A673 (cell line): ENCODE measurements around the gene PMIS2. TPM values are rescaled to one million over a fixed set of nuclear protein-coding genes. Genes with fewer than 3 reads are reported as not detected.
A peak's percentile ranks its signal among the peaks of the same experiment; 100 is the strongest.

Experiments
- BruUV-seq: library from RNA; stranded (reverse); fragments of 400-500 nt; replicated peaks from 2 replicates; lab custom pipeline; 2021; lab: Mats Ljungman, UMichigan
- CTCF ChIA-PET: fragments of 300-600 bp; sonication (Branson Sonifier 250); formaldehyde crosslinking; loops from one replicate; lab custom pipeline; 2022; ENCODE audit warnings: antibody characterized with exemption; lab: Charles Lee
- POLR2A ChIA-PET: fragments of 300-600 bp; sonication (Branson Sonifier 250); formaldehyde crosslinking; loops from one replicate; lab custom pipeline; 2022; ENCODE audit warnings: antibody characterized with exemption; ENCODE audit not compliant: low non-redundant PET; lab: Charles Lee
- DNase-seq: peaks from one replicate; pipeline ENCODE4 v3.0.0-alpha.2; 2015; ENCODE audit warnings: low spot score
- H3K27ac ChIP-seq: fragments of 200-600 bp; sonication (generic); 2 replicates; pipeline ENCODE4 v1.5.1; 2016; ENCODE audit warnings: mixed run types, low read depth, mild to moderate bottlenecking, mixed read lengths, antibody characterized with exemption, low read length; ENCODE audit not compliant: poor library complexity, severe bottlenecking
- H3K27me3 ChIP-seq: fragments of 200-600 bp; sonication (generic); replicated peaks from 2 replicates; pipeline ENCODE4 v1.6.1; 2017; ENCODE audit warnings: mixed run types, low read depth, mild to moderate bottlenecking, mixed read lengths, antibody characterized with exemption, low read length; ENCODE audit not compliant: insufficient read depth, poor library complexity
- H3K36me3 ChIP-seq: fragments of 200-600 bp; sonication (generic); 2 replicates; pipeline ENCODE4 v1.6.1; 2016; ENCODE audit warnings: mixed run types, mild to moderate bottlenecking, mixed read lengths, antibody characterized with exemption, low read length; ENCODE audit not compliant: insufficient read depth, poor library complexity, severe bottlenecking
- H3K4me1 ChIP-seq: fragments of 200-600 bp; sonication (generic); 2 replicates; pipeline ENCODE4 v1.6.1; 2017; ENCODE audit warnings: mixed run types, mild to moderate bottlenecking, mixed read lengths, antibody characterized with exemption, low read length; ENCODE audit not compliant: insufficient read depth, poor library complexity, severe bottlenecking
- H3K4me3 ChIP-seq: fragments of 200-600 bp; sonication (generic); 2 replicates; pipeline ENCODE4 v1.5.1; 2016; ENCODE audit warnings: low read depth, mixed run types, mild to moderate bottlenecking, mixed read lengths, low read length; ENCODE audit not compliant: poor library complexity, severe bottlenecking
- H3K9me3 ChIP-seq: fragments of 200-600 bp; sonication (generic); 2 replicates; pipeline ENCODE4 v1.6.1; 2016; ENCODE audit warnings: mixed run types, low read depth, mild to moderate bottlenecking, mixed read lengths, antibody characterized with exemption, low read length; ENCODE audit not compliant: poor library complexity, severe bottlenecking
- EZH2 ChIP-seq: fragments of 200-600 bp; sonication (generic); IDR thresholded peaks from 2 replicates; pipeline ENCODE4 v1.6.1; 2017; ENCODE audit warnings: borderline replicate concordance, low read depth, mild to moderate bottlenecking, mixed read lengths, antibody characterized with exemption, low read length; ENCODE audit not compliant: poor library complexity, severe bottlenecking
- intact Hi-C: fragments of 100-400 bp; cut with micrococcal nuclease; formaldehyde crosslinking; loops from one replicate; pipeline ENCODE4 v1.10.0; 2022; ENCODE audit not compliant: unreplicated experiment
- total RNA-seq: library from RNA; stranded (reverse); gene quantifications from 2 replicates; pipeline ENCODE4 v1.2.3, GENCODE V29; 2021
- TF ChIP-seq, protein P1 (sequence below): fragments of 300-800, 200-600 bp; sonication (generic); conservative IDR thresholded peaks from 2 replicates; pipeline ENCODE4 v1.5.1; 2017; ENCODE audit warnings: low read depth, mild to moderate bottlenecking, antibody characterized with exemption, low read length, moderate library complexity, mixed read lengths

Gene PMIS2
- total RNA-seq, 1 experiment from 2014 or later = not detected

DNA sequence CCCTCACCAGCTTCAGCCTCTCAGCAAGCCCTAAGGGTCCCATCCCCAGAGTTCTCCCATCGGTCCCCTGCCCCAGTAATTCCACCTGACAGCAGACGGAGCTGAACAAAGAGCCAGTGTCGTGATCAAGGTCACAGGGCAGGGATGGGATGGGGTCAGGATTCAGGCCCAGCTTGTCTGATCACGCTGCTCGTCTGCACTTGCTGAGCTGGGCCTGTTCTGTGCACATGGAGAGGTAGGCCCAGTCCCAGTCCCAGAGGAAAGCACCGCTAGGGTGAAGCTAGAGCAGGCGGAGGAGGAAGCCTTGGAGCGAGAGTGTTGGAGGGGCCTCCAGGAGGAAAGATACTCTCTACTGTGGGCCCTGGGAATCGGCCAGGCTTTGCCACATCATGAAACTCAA lies 35.7 kb downstream of the PMIS2 start:
- Histone ChIP-seq H3K36me3 (no peaks in the 10 kb centered on the region), H3K4me3 (no peak overlapping the region), H3K9me3 (no peaks in the 10 kb centered on the region), H3K27ac (no peak overlapping the region), H3K4me1 (no peaks in the 10 kb centered on the region), H3K27me3 (no peaks in the 10 kb centered on the region)
- TF ChIP-seq EZH2 = no peak
- TF ChIP-seq, protein P1, sequence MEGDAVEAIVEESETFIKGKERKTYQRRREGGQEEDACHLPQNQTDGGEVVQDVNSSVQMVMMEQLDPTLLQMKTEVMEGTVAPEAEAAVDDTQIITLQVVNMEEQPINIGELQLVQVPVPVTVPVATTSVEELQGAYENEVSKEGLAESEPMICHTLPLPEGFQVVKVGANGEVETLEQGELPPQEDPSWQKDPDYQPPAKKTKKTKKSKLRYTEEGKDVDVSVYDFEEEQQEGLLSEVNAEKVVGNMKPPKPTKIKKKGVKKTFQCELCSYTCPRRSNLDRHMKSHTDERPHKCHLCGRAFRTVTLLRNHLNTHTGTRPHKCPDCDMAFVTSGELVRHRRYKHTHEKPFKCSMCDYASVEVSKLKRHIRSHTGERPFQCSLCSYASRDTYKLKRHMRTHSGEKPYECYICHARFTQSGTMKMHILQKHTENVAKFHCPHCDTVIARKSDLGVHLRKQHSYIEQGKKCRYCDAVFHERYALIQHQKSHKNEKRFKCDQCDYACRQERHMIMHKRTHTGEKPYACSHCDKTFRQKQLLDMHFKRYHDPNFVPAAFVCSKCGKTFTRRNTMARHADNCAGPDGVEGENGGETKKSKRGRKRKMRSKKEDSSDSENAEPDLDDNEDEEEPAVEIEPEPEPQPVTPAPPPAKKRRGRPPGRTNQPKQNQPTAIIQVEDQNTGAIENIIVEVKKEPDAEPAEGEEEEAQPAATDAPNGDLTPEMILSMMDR = no peak
- DNase-seq = no peak
- intact Hi-C loops = no loop called here
- ChIA-PET CTCF (no interaction called here), POLR2A (no interaction called here)
- no TSS peak for BruUV-seq

DNA sequence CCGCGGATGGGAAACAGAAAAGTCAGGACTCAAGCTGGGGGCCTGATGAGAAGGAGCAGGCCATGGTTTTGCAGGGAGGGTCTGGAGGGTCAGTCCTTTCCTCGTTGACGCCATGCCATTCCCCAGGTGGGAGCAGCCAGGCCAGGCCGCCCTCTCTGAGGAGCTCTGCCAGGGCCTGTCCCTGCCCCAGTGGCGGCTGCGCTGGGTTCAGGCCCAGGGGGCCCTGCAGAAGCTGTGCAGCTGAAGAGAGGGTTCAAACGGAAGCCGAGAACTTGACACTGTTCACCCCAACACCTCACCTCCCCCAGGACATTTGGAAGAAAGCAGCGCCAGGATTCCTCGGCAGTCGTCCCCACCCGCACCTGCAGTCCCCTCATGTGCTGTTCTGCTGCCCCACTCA lies 36.8 kb downstream of the PMIS2 start:
- Histone ChIP-seq H3K4me3 (no peak overlapping the region), H3K4me1 (peaks cover 1% of the 10 kb centered on the region), H3K27ac (no peak overlapping the region), H3K36me3 (no peaks in the 10 kb centered on the region), H3K27me3 (no peaks in the 10 kb centered on the region), H3K9me3 (no peaks in the 10 kb centered on the region)
- POLR2A ChIA-PET = no interaction called here
- intact Hi-C loops = no loop called here
- BruUV-seq = no TSS peak
- CTCF ChIA-PET = no interaction called here
- TF ChIP-seq, protein P1 = no peak
- TF ChIP-seq EZH2 = no peak
- no peak for DNase-seq

DNA sequence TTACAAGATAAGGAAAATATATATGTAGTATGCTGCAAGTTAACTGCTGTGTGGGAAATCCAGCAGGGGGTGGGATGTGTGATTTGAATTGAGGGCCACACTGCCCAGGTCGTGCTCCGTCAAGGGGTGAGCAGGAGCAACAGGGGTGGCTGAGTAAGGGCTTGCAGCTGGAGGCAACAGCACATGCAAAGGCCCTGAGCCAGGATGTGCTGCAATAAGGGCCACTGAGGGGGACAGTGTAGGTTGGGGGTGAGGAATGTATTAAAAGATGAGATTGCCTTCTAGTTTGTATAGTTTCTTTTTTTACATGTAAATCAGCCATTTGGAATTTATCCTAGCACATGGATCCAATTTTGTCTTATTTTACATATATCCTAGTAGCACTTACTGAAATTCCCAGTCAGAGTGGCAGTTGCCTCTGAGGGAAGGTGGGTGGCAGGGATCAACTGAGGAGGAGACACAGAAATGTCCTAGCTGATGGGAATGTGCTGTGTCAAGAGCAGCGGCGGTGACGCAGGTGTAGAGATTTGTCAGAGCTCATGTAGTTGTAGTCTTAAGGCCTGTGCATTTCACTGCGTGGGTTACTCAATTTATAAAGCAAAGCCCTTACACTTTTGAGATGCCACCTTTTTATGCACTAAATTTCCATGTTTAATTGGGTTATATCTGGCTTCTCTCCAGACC lies 37.5 kb downstream of the PMIS2 start:
- Histone ChIP-seq H3K36me3 (no peaks in the 10 kb centered on the region), H3K4me3 (no peak overlapping the region), H3K27me3 (no peaks in the 10 kb centered on the region), H3K27ac (no peak overlapping the region), H3K9me3 (no peaks in the 10 kb centered on the region), H3K4me1 (peaks cover 7% of the 10 kb centered on the region)
- BruUV-seq = TSS peak; percentile 41
- DNase-seq = no peak
- intact Hi-C loops = no loop called here
- ChIA-PET CTCF (no interaction called here), POLR2A (no interaction called here)
- no peak for TF ChIP-seq EZH2
- TF ChIP-seq, protein P1 = no peak
